ENCODE data around the gene SPAG6.
"Not testable (repeated sequence)": the region's sequence is repeated elsewhere in the genome, so short reads cannot be mapped to it uniquely, and the experiment has no call there.

The SPAG6 gene

GRCh38 chr10:22343731-22344130, 1.6 kb upstream of the SPAG6 start:
- no peak for DNase-seq

GRCh38 chr10:22344249-22344648, 1.0 kb upstream of the SPAG6 start:
- no peak for DNase-seq

GRCh38 chr10:22344781-22345300, 455 bp upstream of the SPAG6 start:
- no peak for DNase-seq

GRCh38 chr10:22346096-22346661, 883 bp downstream of the SPAG6 start:
- DNase-seq, result no peak

- no peak for DNase-seq
Measured at GRCh38 chr10:22349755-22350154, 4.5 kb downstream of the SPAG6 start.

- DNase-seq, result no peak
Measured at GRCh38 chr10:22351131-22351703, 5.9 kb downstream of the SPAG6 start.

- no peak for DNase-seq
Measured at GRCh38 chr10:22356324-22356873, 11.1 kb downstream of the SPAG6 start.

GRCh38 chr10:22357770-22358169, 12.5 kb downstream of the SPAG6 start:
- DNase-seq, result not testable (repeated sequence)

GRCh38 chr10:22363305-22363704, 18.0 kb downstream of the SPAG6 start:
- DNase-seq, result no peak

- no peak for DNase-seq
Measured at GRCh38 chr10:22364407-22365140, 19.3 kb downstream of the SPAG6 start.

- no peak for DNase-seq
Measured at GRCh38 chr10:22365233-22365632, 19.9 kb downstream of the SPAG6 start.

- DNase-seq, result no peak
Measured at GRCh38 chr10:22365644-22366434, 20.5 kb downstream of the SPAG6 start.

- DNase-seq, result no peak
Measured at GRCh38 chr10:22366435-22366703, 21.1 kb downstream of the SPAG6 start.

- DNase-seq, result no peak
Measured at GRCh38 chr10:22366771-22367170, 21.5 kb downstream of the SPAG6 start.

GRCh38 chr10:22367471-22367870, 22.2 kb downstream of the SPAG6 start:
- DNase-seq, result no peak

- DNase-seq, result no peak
Measured at GRCh38 chr10:22368402-22368801, 23.1 kb downstream of the SPAG6 start.

GRCh38 chr10:22368981-22369380, 23.7 kb downstream of the SPAG6 start:
- DNase-seq, result no peak

GRCh38 chr10:22369434-22370072, 24.3 kb downstream of the SPAG6 start:
- DNase-seq, result no peak

- DNase-seq, result no peak
Measured at GRCh38 chr10:22370320-22370719, 25.0 kb downstream of the SPAG6 start.

- DNase-seq, result no peak
Measured at GRCh38 chr10:22372298-22372697, 27.0 kb downstream of the SPAG6 start.

GRCh38 chr10:22372917-22373316, 27.6 kb downstream of the SPAG6 start:
- DNase-seq, result no peak

- DNase-seq, result no peak
Measured at GRCh38 chr10:22374489-22375126, 29.3 kb downstream of the SPAG6 start.
